ENCODE data around the gene R3HDM2. TPM values are rescaled to one million over a fixed set of nuclear protein-coding genes. Genes with fewer than 3 reads are reported as not detected.

R3HDM2 gene
- total and polyA plus RNA-seq, 2 of the 13 experiments (the other 11 are each of a cell fraction or from before 2014, with no cell fraction given), result 11.1 to 23.5 TPM

DNA sequence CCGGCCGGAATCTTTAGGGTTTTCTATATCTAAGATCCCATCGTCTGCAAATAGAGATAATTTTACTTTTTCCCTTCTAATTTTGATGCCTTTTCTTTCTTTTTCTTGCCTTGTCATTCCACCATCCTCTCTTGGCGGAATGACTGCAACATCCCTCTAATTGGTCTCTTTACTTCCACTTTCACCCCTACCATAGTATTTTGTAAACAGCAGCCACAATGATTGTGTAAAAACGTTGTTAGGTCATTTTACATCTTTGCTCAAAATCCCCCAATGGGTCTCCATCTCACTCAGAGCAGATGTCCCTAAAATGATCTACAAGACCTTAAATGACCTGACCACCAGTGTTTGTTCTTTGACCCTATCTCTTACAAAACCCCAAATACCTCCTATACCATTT lies 99.9 kb downstream of the R3HDM2 start:
- Histone ChIP-seq H3K27ac (ENCODE audit: extremely low read length, insufficient read depth, low read length) (no peak overlapping the region), H3K27me3 (ENCODE audit: control insufficient read depth in 1 of 2, insufficient read depth in 2 of 2, low read length in 2 of 2) (no peaks in the 10 kb centered on the region), H3K9ac (ENCODE audit: insufficient read depth, low read depth, low read length) (no peak overlapping the region), H3K79me2 (ENCODE audit: insufficient read depth, low read length) (no peaks in the 10 kb centered on the region), H3K4me2 (ENCODE audit: low read depth, low read length) (no peak overlapping the region), H4K20me1 (ENCODE audit: insufficient read depth, low read length) (no peaks in the 10 kb centered on the region), H2AFZ (ENCODE audit: low read length) (no peak overlapping the region), H3K9me3 (ENCODE audit: low read length) (no peaks in the 10 kb centered on the region), H3K4me3 (replicated peaks in 1 of 3; ENCODE audit: insufficient read depth in 1 of 3, low read depth in 2 of 3, low read length in 3 of 3) (no peak overlapping the region), H3K36me3 (replicated peaks in 1 of 2; ENCODE audit: control insufficient read depth in 1 of 2, insufficient read depth in 2 of 2, low read length in 2 of 2) (no peaks in the 10 kb centered on the region; a peak in 1 of 5 replicates), H3K4me1 (ENCODE audit: insufficient read depth, low read length) (no peaks in the 10 kb centered on the region)
- in situ Hi-C loops (cut with HindIII; ENCODE audit: extremely low pct_ligation_motif_present, low pct_unique_long_range_greater_than_20kb), result no loop called here
- ChIA-PET POLR2A (interaction anchor here (0.7 kb wide), 1 partner anchor 99 kb away, joined by 4 read pairs; no protein-coding TSS in a partner anchor), CTCF (ENCODE audit: low intra/inter-chr PET ratio, low total read pairs) (no interaction called here)
- 88% methylated on average over 5 of the region's 5 CpGs for WGBS (ENCODE audit: low lambda C conversion rate)
- TF ChIP-seq KAT2B (IDR thresholded peaks at IDR 0.05; ENCODE audit: borderline replicate concordance, low read depth, low read length) (no peak), XRCC5 (optimal IDR thresholded peaks at IDR 0.05; ENCODE audit: low read length) (no peak), SRF (IDR thresholded peaks at IDR 0.05; ENCODE audit: low read depth, low read length) (no peak), AGO1 (IDR thresholded peaks at IDR 0.05; ENCODE audit: low read depth, low read length, poor library complexity, severe bottlenecking) (no peak), KLF11 (CRISPR knock-in tag; IDR thresholded peaks at IDR 0.05) (no peak), ZNF781 (CRISPR knock-in tag; IDR thresholded peaks at IDR 0.05; ENCODE audit: borderline replicate concordance, not compliant biosample characterization) (no peak), SSRP1 (CRISPR knock-in tag; IDR thresholded peaks at IDR 0.05) (no peak), ZNF598 (CRISPR knock-in tag; IDR thresholded peaks at IDR 0.05; ENCODE audit: borderline replicate concordance) (no peak), KAT7 (CRISPR knock-in tag; IDR thresholded peaks at IDR 0.05; ENCODE audit: borderline replicate concordance) (no peak), RAD51 (IDR thresholded peaks at IDR 0.05; ENCODE audit: borderline replicate concordance) (no peak), ZNF652 (CRISPR knock-in tag; IDR thresholded peaks at IDR 0.05; ENCODE audit: borderline replicate concordance, low read depth) (no peak), MYNN (CRISPR knock-in tag; IDR thresholded peaks at IDR 0.05; ENCODE audit: low read depth) (no peak)
- TF ChIP-seq, protein P1, sequence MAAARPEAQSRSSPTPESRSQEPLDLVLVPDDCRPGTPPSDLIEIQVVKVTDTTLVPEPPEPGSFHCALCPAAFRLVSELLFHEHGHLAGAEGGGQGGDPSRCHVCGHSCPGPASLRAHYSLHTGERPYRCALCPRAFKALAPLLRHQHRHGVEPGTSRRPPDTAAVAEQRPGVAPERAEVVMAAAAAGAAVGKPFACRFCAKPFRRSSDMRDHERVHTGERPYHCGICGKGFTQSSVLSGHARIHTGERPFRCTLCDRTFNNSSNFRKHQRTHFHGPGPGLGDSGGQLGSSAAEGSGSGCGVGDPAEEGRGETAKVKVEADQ (CRISPR knock-in tag; IDR thresholded peaks at IDR 0.05; ENCODE audit: borderline replicate concordance), result no peak
- TF ChIP-seq, protein P2, sequence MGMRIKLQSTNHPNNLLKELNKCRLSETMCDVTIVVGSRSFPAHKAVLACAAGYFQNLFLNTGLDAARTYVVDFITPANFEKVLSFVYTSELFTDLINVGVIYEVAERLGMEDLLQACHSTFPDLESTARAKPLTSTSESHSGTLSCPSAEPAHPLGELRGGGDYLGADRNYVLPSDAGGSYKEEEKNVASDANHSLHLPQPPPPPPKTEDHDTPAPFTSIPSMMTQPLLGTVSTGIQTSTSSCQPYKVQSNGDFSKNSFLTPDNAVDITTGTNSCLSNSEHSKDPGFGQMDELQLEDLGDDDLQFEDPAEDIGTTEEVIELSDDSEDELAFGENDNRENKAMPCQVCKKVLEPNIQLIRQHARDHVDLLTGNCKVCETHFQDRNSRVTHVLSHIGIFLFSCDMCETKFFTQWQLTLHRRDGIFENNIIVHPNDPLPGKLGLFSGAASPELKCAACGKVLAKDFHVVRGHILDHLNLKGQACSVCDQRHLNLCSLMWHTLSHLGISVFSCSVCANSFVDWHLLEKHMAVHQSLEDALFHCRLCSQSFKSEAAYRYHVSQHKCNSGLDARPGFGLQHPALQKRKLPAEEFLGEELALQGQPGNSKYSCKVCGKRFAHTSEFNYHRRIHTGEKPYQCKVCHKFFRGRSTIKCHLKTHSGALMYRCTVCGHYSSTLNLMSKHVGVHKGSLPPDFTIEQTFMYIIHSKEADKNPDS (CRISPR knock-in tag; IDR thresholded peaks at IDR 0.05), result no peak
- no peak for FAIRE-seq
- ATAC-seq, result no peak
- DNase-seq (ENCODE audit: low spot score), result no peak
- intact Hi-C loops (cut with micrococcal nuclease; ENCODE audit: unreplicated experiment), result no loop called here
- no TSS peak for BruUV-seq (replicated peaks)
